PC-9 (cell line): ENCODE data around the gene CLEC3A. TPM values are rescaled to one million over a fixed set of nuclear protein-coding genes. Genes with fewer than 3 reads are reported as not detected.

Experiments
- BruUV-seq: library from RNA; stranded (reverse); fragments of 400-500 nt; replicated peaks from 2 replicates; lab custom pipeline; 2021; lab: Mats Ljungman, UMichigan
- CTCF ChIA-PET: fragments of 300-600 bp; sonication (Branson Sonifier 250); formaldehyde crosslinking; loops from one replicate; lab custom pipeline; 2022; ENCODE audit warnings: antibody characterized with exemption; lab: Charles Lee
- POLR2A ChIA-PET: fragments of 300-600 bp; sonication (Branson Sonifier 250); formaldehyde crosslinking; loops from one replicate; lab custom pipeline; 2022; ENCODE audit warnings: antibody characterized with exemption; ENCODE audit not compliant: unreplicated experiment; lab: Charles Lee
- DNase-seq, 2 experiments: peaks; one replicate each; pipeline versions ENCODE4 v3.0.0 to v3.0.0-alpha.2; 2015 to 2022; ENCODE audit warnings: mixed read lengths in 1 of 2
- H2AFZ ChIP-seq: fragments of 200-600 bp; sonication (generic); 2 replicates; pipeline ENCODE4 v1.8.1; 2017; ENCODE audit warnings: antibody characterized with exemption
- H3F3A ChIP-seq: fragments of 200-600 bp; sonication (generic); 2 replicates; pipeline ENCODE4 v1.8.1; 2017; ENCODE audit warnings: antibody characterized with exemption, mild to moderate bottlenecking, low read depth; ENCODE audit not compliant: insufficient read depth
- H3K27ac ChIP-seq: fragments of 200-600 bp; sonication (generic); 2 replicates; pipeline ENCODE4 v1.6.1; 2016; ENCODE audit warnings: mixed run types
- H3K27me3 ChIP-seq: fragments of 200-600 bp; sonication (generic); 2 replicates; pipeline ENCODE4 v1.6.1; 2016; ENCODE audit warnings: low read depth, mixed run types; ENCODE audit not compliant: insufficient read depth
- H3K36me3 ChIP-seq: fragments of 200-600 bp; sonication (generic); 2 replicates; pipeline ENCODE4 v1.6.1; 2016; ENCODE audit warnings: low read depth, mixed run types
- H3K4me1 ChIP-seq: fragments of 200-600 bp; sonication (generic); replicated peaks from 2 replicates; pipeline ENCODE4 v1.6.1; 2016; ENCODE audit warnings: mixed run types; ENCODE audit not compliant: insufficient read depth
- H3K4me2 ChIP-seq: fragments of 200-600 bp; sonication (generic); 2 replicates; pipeline ENCODE4 v1.6.1; 2017; ENCODE audit warnings: mixed run types
- H3K4me3 ChIP-seq: fragments of 200-600 bp; sonication (generic); 2 replicates; pipeline ENCODE4 v1.6.1; 2016; ENCODE audit warnings: mixed run types
- H3K79me2 ChIP-seq: fragments of 200-600 bp; sonication (generic); 2 replicates; pipeline ENCODE4 v1.6.1; 2017; ENCODE audit warnings: low read depth, mixed run types
- H3K9me2 ChIP-seq: fragments of 200-600 bp; sonication (generic); 2 replicates; pipeline ENCODE4 v1.8.1; 2017; ENCODE audit warnings: mild to moderate bottlenecking; ENCODE audit not compliant: insufficient read depth
- H3K9me3 ChIP-seq: fragments of 200-600 bp; sonication (generic); 2 replicates; pipeline ENCODE4 v1.8.1; 2016; ENCODE audit warnings: low read depth; ENCODE audit not compliant: insufficient read depth
- H4K20me1 ChIP-seq: fragments of 200-600 bp; sonication (generic); 2 replicates; pipeline ENCODE4 v1.8.1; 2017; ENCODE audit not compliant: insufficient read depth
- EZH2 ChIP-seq: fragments of 200-600 bp; sonication (generic); IDR thresholded peaks from 2 replicates; pipeline ENCODE4 v1.8.0; 2017; ENCODE audit warnings: antibody characterized with exemption, low read depth
- intact Hi-C: fragments of 100-400 bp; cut with micrococcal nuclease; formaldehyde crosslinking; loops from one replicate; pipeline ENCODE4 v1.10.0; 2022; ENCODE audit not compliant: unreplicated experiment
- total RNA-seq: library from RNA; stranded (reverse); gene quantifications from 2 replicates; pipeline ENCODE4 v1.2.3, GENCODE V29; 2021
- TF ChIP-seq, protein P1 (sequence below): fragments of 200-600 bp; sonication (generic); conservative IDR thresholded peaks from 2 replicates; pipeline ENCODE4 v1.6.1; 2017; ENCODE audit warnings: mixed run types, antibody characterized with exemption, mild to moderate bottlenecking, moderate library complexity

Gene CLEC3A
- total RNA-seq, 1 experiment from 2014 or later, result not detected

DNA sequence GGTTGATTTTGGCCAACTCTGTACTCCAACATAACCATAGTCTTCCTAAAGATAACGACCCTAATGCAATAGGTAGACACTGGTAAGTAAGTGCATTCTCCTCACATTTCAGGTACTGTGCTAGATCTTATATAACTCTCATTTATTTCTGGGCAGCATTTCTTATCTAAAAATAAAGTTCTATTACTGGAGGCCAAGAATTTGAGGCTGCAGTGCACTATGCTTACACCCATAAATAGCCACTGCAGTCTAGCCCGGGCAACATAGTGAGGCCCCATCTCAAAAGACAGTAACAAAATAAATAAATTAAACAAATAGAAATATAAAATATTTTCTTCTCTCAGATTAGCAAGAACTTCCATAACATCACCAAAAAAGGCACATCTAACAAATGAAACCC, 12.7 kb downstream of the CLEC3A start:
- intact Hi-C loops, result no loop called here
- POLR2A ChIA-PET, result no interaction called here
- CTCF ChIA-PET, result no interaction called here

DNA sequence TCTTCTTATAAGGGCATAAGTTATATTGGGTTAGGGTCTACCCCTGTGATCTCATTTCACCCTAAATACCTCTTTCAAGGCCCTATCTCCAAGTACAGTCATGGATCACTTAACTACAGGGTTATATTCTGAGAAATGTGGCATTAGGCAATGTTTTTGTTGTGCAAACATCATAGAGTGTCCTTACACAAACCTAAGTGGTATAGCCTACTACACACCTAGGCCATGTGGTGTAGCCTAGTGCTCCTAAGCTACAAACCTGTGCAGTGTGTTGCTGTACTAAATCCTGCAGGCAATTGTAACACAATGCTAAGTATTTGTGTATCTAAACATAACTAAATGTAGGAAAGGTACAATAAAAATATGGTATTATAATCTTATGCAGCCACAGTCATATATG, 18.0 kb downstream of the CLEC3A start:
- H3K79me2 ChIP-seq, result no peaks in the 10 kb centered on the region
- H3K9me2 ChIP-seq, result no peaks in the 10 kb centered on the region
- no peak overlapping the region for H2AFZ ChIP-seq
- no TSS peak for BruUV-seq
- TF ChIP-seq EZH2, result no peak
- TF ChIP-seq, protein P1, sequence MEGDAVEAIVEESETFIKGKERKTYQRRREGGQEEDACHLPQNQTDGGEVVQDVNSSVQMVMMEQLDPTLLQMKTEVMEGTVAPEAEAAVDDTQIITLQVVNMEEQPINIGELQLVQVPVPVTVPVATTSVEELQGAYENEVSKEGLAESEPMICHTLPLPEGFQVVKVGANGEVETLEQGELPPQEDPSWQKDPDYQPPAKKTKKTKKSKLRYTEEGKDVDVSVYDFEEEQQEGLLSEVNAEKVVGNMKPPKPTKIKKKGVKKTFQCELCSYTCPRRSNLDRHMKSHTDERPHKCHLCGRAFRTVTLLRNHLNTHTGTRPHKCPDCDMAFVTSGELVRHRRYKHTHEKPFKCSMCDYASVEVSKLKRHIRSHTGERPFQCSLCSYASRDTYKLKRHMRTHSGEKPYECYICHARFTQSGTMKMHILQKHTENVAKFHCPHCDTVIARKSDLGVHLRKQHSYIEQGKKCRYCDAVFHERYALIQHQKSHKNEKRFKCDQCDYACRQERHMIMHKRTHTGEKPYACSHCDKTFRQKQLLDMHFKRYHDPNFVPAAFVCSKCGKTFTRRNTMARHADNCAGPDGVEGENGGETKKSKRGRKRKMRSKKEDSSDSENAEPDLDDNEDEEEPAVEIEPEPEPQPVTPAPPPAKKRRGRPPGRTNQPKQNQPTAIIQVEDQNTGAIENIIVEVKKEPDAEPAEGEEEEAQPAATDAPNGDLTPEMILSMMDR, result no peak
- H3K27me3 ChIP-seq, result peaks cover 42% of the 10 kb centered on the region
- no peaks in the 10 kb centered on the region for H3F3A ChIP-seq
- H3K4me1 ChIP-seq, result no peaks in the 10 kb centered on the region
- no peaks in the 10 kb centered on the region for H3K36me3 ChIP-seq
- no peak overlapping the region for H3K4me3 ChIP-seq
- no peak overlapping the region for H3K4me2 ChIP-seq
- DNase-seq, result no peak
- intact Hi-C loops, result no loop called here
- no peaks in the 10 kb centered on the region for H4K20me1 ChIP-seq
- POLR2A ChIA-PET, result no interaction called here
- H3K27ac ChIP-seq, result no peak overlapping the region
- CTCF ChIA-PET, result no interaction called here
- H3K9me3 ChIP-seq, result no peaks in the 10 kb centered on the region

More for the DNA sequence above, 12.7 kb downstream of the CLEC3A start:
- no peaks in the 10 kb centered on the region for H3K36me3 ChIP-seq
- no peaks in the 10 kb centered on the region for H3K79me2 ChIP-seq
- H4K20me1 ChIP-seq, result no peaks in the 10 kb centered on the region
- H3K9me3 ChIP-seq, result no peaks in the 10 kb centered on the region
- no peak overlapping the region for H3K4me3 ChIP-seq
- no peaks in the 10 kb centered on the region for H3F3A ChIP-seq
- H3K9me2 ChIP-seq, result no peaks in the 10 kb centered on the region
- H3K27me3 ChIP-seq, result peaks cover 22% of the 10 kb centered on the region
- H2AFZ ChIP-seq, result no peak overlapping the region
- DNase-seq, result no peak
- no TSS peak for BruUV-seq
- H3K4me2 ChIP-seq, result no peak overlapping the region
- no peaks in the 10 kb centered on the region for H3K4me1 ChIP-seq
- H3K27ac ChIP-seq, result no peak overlapping the region
- no peak for TF ChIP-seq EZH2
- TF ChIP-seq, protein P1, result no peak

DNA sequence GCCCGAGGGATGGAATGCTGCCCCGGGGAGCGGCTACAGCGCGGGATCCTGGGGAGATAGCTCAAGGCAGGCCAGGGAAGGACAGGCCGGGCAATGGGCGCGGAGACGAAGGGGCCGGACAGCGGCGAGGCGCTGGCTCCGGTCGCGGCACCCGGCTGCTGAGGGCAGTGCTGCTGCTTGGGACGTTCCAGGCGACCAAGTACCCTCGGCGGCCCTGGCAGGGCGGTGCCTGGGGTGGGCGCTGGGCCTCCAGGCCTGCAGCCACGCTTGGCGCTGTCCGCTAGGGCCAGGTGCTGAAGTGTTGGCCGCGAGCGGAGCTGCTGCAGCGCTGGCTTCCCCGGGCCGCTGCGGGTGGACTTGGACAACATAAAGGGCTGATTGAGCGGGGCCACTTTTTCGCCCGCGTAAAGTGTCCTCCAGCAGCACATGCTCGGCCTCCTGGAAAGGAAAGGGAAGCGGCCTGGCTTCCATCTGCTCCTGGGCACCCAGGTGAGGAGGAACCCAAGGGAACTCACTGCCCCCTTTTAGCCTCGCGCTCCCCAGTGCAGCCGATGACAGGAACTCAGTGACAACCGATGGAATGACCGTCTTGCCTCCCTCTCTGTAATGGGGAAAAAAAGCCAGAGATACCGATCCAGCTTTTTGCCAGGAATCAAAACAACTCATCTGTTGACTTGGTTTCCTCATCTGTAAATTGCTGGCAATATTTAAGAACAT, 23.7 kb downstream of the CLEC3A start:
- no TSS peak for BruUV-seq
- POLR2A ChIA-PET, result no interaction called here
- intact Hi-C loops, result no loop called here

More for the DNA sequence above, 23.7 kb downstream of the CLEC3A start:
- Histone ChIP-seq H3F3A (no peaks in the 10 kb centered on the region), H3K27ac (no peak overlapping the region), H4K20me1 (no peaks in the 10 kb centered on the region), H2AFZ (no peak overlapping the region), H3K4me2 (no peak overlapping the region), H3K79me2 (no peaks in the 10 kb centered on the region), H3K4me3 (no peak overlapping the region), H3K4me1 (no peaks in the 10 kb centered on the region), H3K9me3 (no peaks in the 10 kb centered on the region), H3K36me3 (no peaks in the 10 kb centered on the region), H3K27me3 (peaks cover 54% of the 10 kb centered on the region), H3K9me2 (no peaks in the 10 kb centered on the region)
- CTCF ChIA-PET, result no interaction called here
- peak in 1 of 2 experiments; percentile 17 for DNase-seq
- no peak for TF ChIP-seq EZH2
- TF ChIP-seq, protein P1, result no peak
